Ishikawa (cell line): ENCODE measurements around the gene MIB1.

Experiments used
- CEBPB ChIP-seq: IDR thresholded peaks from 2 replicates; pipeline ENCODE4 v1.6.1; 2012
- CREB1 ChIP-seq: IDR thresholded peaks from 2 replicates; pipeline ENCODE4 v1.6.1; 2012; ENCODE audit warnings: low read depth
- EGR1 ChIP-seq: IDR thresholded peaks from 2 replicates; pipeline ENCODE4 v1.6.1; 2012
- EP300 ChIP-seq: IDR thresholded peaks from 2 replicates; pipeline ENCODE4 v1.6.1; 2012; ENCODE audit warnings: borderline replicate concordance
- FOXM1 ChIP-seq: IDR thresholded peaks from 2 replicates; pipeline ENCODE4 v1.6.1; 2012; ENCODE audit warnings: low read depth, borderline replicate concordance
- MAX ChIP-seq: IDR thresholded peaks from 2 replicates; pipeline ENCODE4 v1.6.1; 2012
- NFIC ChIP-seq: IDR thresholded peaks from 2 replicates; pipeline ENCODE4 v1.6.1; 2012
- RAD21 ChIP-seq: IDR thresholded peaks from 2 replicates; pipeline ENCODE4 v1.6.1; 2012; ENCODE audit warnings: low read depth
- REST ChIP-seq: IDR thresholded peaks from 2 replicates; pipeline ENCODE4 v1.6.1; 2012; ENCODE audit warnings: low read depth, mild to moderate bottlenecking
- TAF1 ChIP-seq: IDR thresholded peaks from 2 replicates; pipeline ENCODE4 v1.6.1; 2012; ENCODE audit warnings: low read depth, mild to moderate bottlenecking
- TCF12 ChIP-seq: IDR thresholded peaks from 2 replicates; pipeline ENCODE4 v1.6.1; 2012; ENCODE audit warnings: low read depth
- TEAD4 ChIP-seq: IDR thresholded peaks from 2 replicates; pipeline ENCODE4 v1.6.1; 2012
- USF1 ChIP-seq: IDR thresholded peaks from 2 replicates; pipeline ENCODE4 v1.6.1; 2012
- YY1 ChIP-seq: IDR thresholded peaks from 2 replicates; pipeline ENCODE4 v1.6.1; 2012; ENCODE audit warnings: low read depth
- ZBTB7A ChIP-seq: IDR thresholded peaks from 2 replicates; pipeline ENCODE4 v1.6.1; 2012; ENCODE audit warnings: low read depth

Gene MIB1

GRCh38 chr18:21912339-21913239 is 172.0 kb downstream of the MIB1 start:
- TF ChIP-seq RAD21 (peak; percentile 45; the same call in 1 of the 2 replicates), MAX (no peak)

GRCh38 chr18:21914739-21915319 is 174.2 kb downstream of the MIB1 start:
- TF ChIP-seq YY1, result no peak
- no peak for TF ChIP-seq TEAD4
- TF ChIP-seq EP300, result no peak
- TF ChIP-seq RAD21, result peak; percentile 85
- TF ChIP-seq EGR1, result no peak
- no peak for TF ChIP-seq CREB1
- no peak for TF ChIP-seq REST

GRCh38 chr18:21915546-21915945 is 175.0 kb downstream of the MIB1 start:
- TF ChIP-seq RAD21, result no peak
- no peak for TF ChIP-seq TEAD4
- no peak for TF ChIP-seq TAF1
- TF ChIP-seq CREB1, result no peak
- TF ChIP-seq REST, result no peak
- TF ChIP-seq TCF12, result no peak
- no peak for TF ChIP-seq FOXM1
- TF ChIP-seq EGR1, result no peak
- TF ChIP-seq CEBPB, result no peak
- TF ChIP-seq MAX, result no peak
- TF ChIP-seq USF1, result no peak
- no peak for TF ChIP-seq EP300
- TF ChIP-seq ZBTB7A, result no peak
- TF ChIP-seq NFIC, result no peak
- TF ChIP-seq YY1, result no peak

GRCh38 chr18:21916594-21916993 is 176.0 kb downstream of the MIB1 start:
- TF ChIP-seq FOXM1 (no peak), ZBTB7A (no peak), TAF1 (no peak), TEAD4 (no peak)

- TF ChIP-seq NFIC (no peak), ZBTB7A (no peak), TCF12 (no peak), MAX (no peak), RAD21 (no peak), TAF1 (no peak), EGR1 (no peak), YY1 (no peak), EP300 (no peak), CEBPB (no peak), FOXM1 (no peak), CREB1 (no peak), REST (no peak), TEAD4 (no peak), USF1 (no peak)
Observed at GRCh38 chr18:21918693-21919092, 178.1 kb downstream of the MIB1 start.
